Endothelial cell of umbilical vein (primary cell): ENCODE results near the gene ZMYM4. TPM values are rescaled to one million over a fixed set of nuclear protein-coding genes. Genes with fewer than 3 reads are reported as not detected.

Source experiments
- BruUV-seq: library from RNA; stranded (reverse); fragments of 400-500 nt; replicated peaks from 2 replicates; lab custom pipeline; 2021; lab: Mats Ljungman, UMichigan
- CTCF ChIA-PET: fragments of 300-600, 350-600 bp; sonication (Branson Sonifier 250); formaldehyde crosslinking; loops from one replicate; lab custom pipeline; 2021; ENCODE audit warnings: antibody characterized with exemption, inconsistent platforms; lab: Charles Lee
- POLR2A ChIA-PET: fragments of 300-600, 350-600 bp; sonication (Branson Sonifier 250); formaldehyde crosslinking; loops from one replicate; lab custom pipeline; 2021; ENCODE audit warnings: antibody characterized with exemption, inconsistent platforms; lab: Charles Lee
- DNase-seq: peaks from one replicate; pipeline ENCODE4 v3.0.0-alpha.2; 2011; ENCODE audit warnings: low read depth, low spot score
- FAIRE-seq: peaks from 2 replicates; lab custom pipeline; 2011; peaks lifted over from hg19 to GRCh38; lab: Jason Lieb, UNC
- H2AFZ ChIP-seq: 2 replicates; pipeline ENCODE4 v1.6.0; 2012; ENCODE audit warnings: low read depth, low read length, control low read depth, inconsistent platforms
- H3K27ac ChIP-seq: 2 replicates; pipeline ENCODE4 v1.5.1; 2011; ENCODE audit warnings: low read depth, mild to moderate bottlenecking, control low read depth, low read length, moderate library complexity; ENCODE audit not compliant: insufficient read depth
- H3K27me3 ChIP-seq, 2 experiments: 2 replicates each; pipeline versions ENCODE4 v1.6.0 to v1.6.1; 2011; ENCODE audit warnings: low read length in 2 of 2, mixed read lengths in 1 of 2; ENCODE audit not compliant: control insufficient read depth in 2 of 2, insufficient read depth in 2 of 2
- H3K36me3 ChIP-seq, 2 experiments: 2 replicates in 1 of 2; 3 replicates in 1 of 2; pipeline ENCODE4 v1.5.1; 2011; ENCODE audit warnings: low read length in 2 of 2, mild to moderate bottlenecking in 1 of 2, moderate library complexity in 1 of 2; ENCODE audit not compliant: control insufficient read depth in 2 of 2, insufficient read depth in 2 of 2; ENCODE audit errors: extremely low read depth in 1 of 2
- H3K4me1 ChIP-seq: 3 replicates; pipeline ENCODE4 v1.5.1; 2011; ENCODE audit warnings: mild to moderate bottlenecking, low read length; ENCODE audit not compliant: control insufficient read depth, insufficient read depth; ENCODE audit errors: extremely low read depth
- H3K4me2 ChIP-seq: 2 replicates; pipeline ENCODE4 v1.6.1; 2011; ENCODE audit warnings: low read length, control low read depth, mixed read lengths; ENCODE audit not compliant: insufficient read depth
- H3K4me3 ChIP-seq, 3 experiments: fragments of 200-600 bp in 1 of 3; sonication (generic), shearing (Covaris generic) in 1 of 3; replicated peaks in 1 of 3; 2 replicates each; pipeline ENCODE4 v1.5.1; 2011 to 2016; ENCODE audit warnings: control low read depth in 3 of 3, low read length in 3 of 3, mild to moderate bottlenecking in 2 of 3, inconsistent platforms in 1 of 3, low read depth in 1 of 3, moderate library complexity in 1 of 3; ENCODE audit not compliant: insufficient read depth in 1 of 3
- H3K79me2 ChIP-seq: 2 replicates; pipeline ENCODE4 v1.6.0; 2012; ENCODE audit warnings: low read length, inconsistent platforms; ENCODE audit not compliant: control insufficient read depth, insufficient read depth
- H3K9ac ChIP-seq: replicated peaks from 2 replicates; pipeline ENCODE3; 2011; ENCODE audit warnings: low read length, control low read depth; ENCODE audit not compliant: insufficient read depth; ENCODE audit errors: extremely low read depth
- H3K9me1 ChIP-seq: replicated peaks from 3 replicates; pipeline ENCODE4 v1.6.0; 2011; ENCODE audit warnings: mild to moderate bottlenecking, low read length; ENCODE audit not compliant: control insufficient read depth, insufficient read depth; ENCODE audit errors: extremely low read depth
- H3K9me3 ChIP-seq: replicated peaks from 2 replicates; pipeline ENCODE4 v1.5.1; 2012; ENCODE audit warnings: low read length, inconsistent platforms; ENCODE audit not compliant: control insufficient read depth, insufficient read depth
- H4K20me1 ChIP-seq: replicated peaks from 2 replicates; pipeline ENCODE3; 2011; ENCODE audit warnings: mild to moderate bottlenecking, low read length; ENCODE audit not compliant: control insufficient read depth, insufficient read depth; ENCODE audit errors: extremely low read depth
- CTCF ChIP-seq, 2 donors: IDR thresholded peaks; 1 replicate in 1 of 2; 2 replicates in 1 of 2; pipeline ENCODE4 v1.5.1; 2011; ENCODE audit warnings: low read length in 2 of 2, mild to moderate bottlenecking in 2 of 2, moderate library complexity in 2 of 2, control low read depth in 1 of 2, inconsistent platforms in 1 of 2, low read depth in 1 of 2; ENCODE audit not compliant: insufficient read depth in 1 of 2; ENCODE audit errors: extremely low read depth in 1 of 2
- EZH2 ChIP-seq: IDR thresholded peaks from 2 replicates; pipeline ENCODE4 v1.6.1; 2012; ENCODE audit warnings: borderline replicate concordance, low read depth, mild to moderate bottlenecking, moderate library complexity, low read length, inconsistent platforms; ENCODE audit not compliant: severe bottlenecking
- FOS ChIP-seq: IDR thresholded peaks from 2 replicates; pipeline ENCODE4 v1.6.1; 2011; ENCODE audit warnings: mild to moderate bottlenecking, low read length, moderate library complexity, borderline replicate concordance; ENCODE audit not compliant: insufficient read depth
- GATA2 ChIP-seq: IDR thresholded peaks from 2 replicates; pipeline ENCODE4 v1.7.0; 2011; ENCODE audit warnings: low read depth, mild to moderate bottlenecking, moderate library complexity, mixed read lengths, low read length; ENCODE audit not compliant: insufficient read length, insufficient read depth
- JUN ChIP-seq: IDR thresholded peaks from 2 replicates; pipeline ENCODE4 v1.6.1; 2011; ENCODE audit warnings: borderline replicate concordance, low read depth; ENCODE audit not compliant: insufficient read length, insufficient read depth
- MYC ChIP-seq: IDR thresholded peaks from one replicate; pipeline ENCODE4 v1.6.1; 2011; ENCODE audit warnings: mild to moderate bottlenecking, low read depth, low read length
- POLR2A ChIP-seq: IDR thresholded peaks from 2 replicates; pipeline ENCODE4 v1.6.1; 2012; ENCODE audit warnings: low read depth, mild to moderate bottlenecking, control low read depth, low read length
- POLR2AphosphoS5 ChIP-seq: IDR thresholded peaks from 2 replicates; pipeline ENCODE4 v1.6.1; 2012; ENCODE audit warnings: low read depth, mild to moderate bottlenecking, control low read depth, low read length, moderate library complexity; ENCODE audit not compliant: insufficient read depth
- dilution Hi-C: fragments of 300-500 bp; cut with MboI; formaldehyde crosslinking; loops from one replicate; pipeline ENCODE4 v1.15.0; 2019; ENCODE audit warnings: low sequenced_read_pairs; ENCODE audit not compliant: extremely low pct_ligation_motif_present
- intact Hi-C: fragments of 100-400 bp; cut with micrococcal nuclease; formaldehyde crosslinking; loops from one replicate; pipeline ENCODE4 v1.10.0; 2022
- polyA plus RNA-seq, 4 experiments: library from polyadenylated mRNA; depleted of rRNA in 3 of 4; stranded (reverse) in 3 of 4; unstranded in 1 of 4; fragments of >200 nt; gene quantifications; 2 replicates each; pipeline versions ENCODE4 v1.2.1 to v1.2.3, GENCODE V29; 2011 to 2012; ENCODE audit warnings: missing spikeins in 1 of 4
- total RNA-seq: library from RNA; stranded (reverse); gene quantifications from 2 replicates; pipeline ENCODE4 v1.2.3, GENCODE V29; 2021
- TF ChIP-seq, protein P1 (sequence below): IDR thresholded peaks from 2 replicates; pipeline ENCODE4 v1.6.1; 2011; ENCODE audit not compliant: insufficient read depth, insufficient read length

ZMYM4 gene
- total and polyA plus RNA-seq, 2 donors (not counting 3 experiments of a cell fraction or from before 2014, with no cell fraction given): 15.3 to 65.0 TPM

DNA sequence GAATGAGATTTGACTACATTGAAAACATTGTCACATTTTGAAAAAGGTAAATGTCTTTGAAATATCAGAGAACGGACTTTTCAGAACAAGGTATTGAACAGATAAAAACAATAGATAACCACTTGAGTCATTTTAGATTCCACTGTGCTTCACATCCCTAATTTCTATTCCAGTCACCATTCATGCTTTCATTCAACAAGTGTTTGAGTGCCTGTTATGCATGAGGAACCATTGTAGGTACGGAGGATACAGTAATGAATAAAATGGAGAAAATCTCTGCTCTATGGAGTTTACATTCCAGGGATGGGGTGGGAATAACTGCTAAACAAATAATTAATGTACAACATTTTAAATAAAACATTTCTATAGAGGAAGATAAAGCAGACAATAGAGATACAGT is 26.3 kb downstream of the ZMYM4 start:
- intact Hi-C loops (loop anchor here (10.0 kb wide), 1 partner anchor 440 kb away; the partner anchor contains the start of gene SMIM12), dilution Hi-C loops (no loop called here)
- Histone ChIP-seq H4K20me1 (no peaks in the 10 kb centered on the region), H3K36me3 (peaks cover 0 to 3% of the 10 kb centered on the region in 2 experiments), H3K27me3 (no peaks in the 10 kb centered on the region), H3K9ac (no peak overlapping the region), H3K4me1 (no peaks in the 10 kb centered on the region), H3K27ac (no peak overlapping the region), H3K79me2 (peaks cover 33% of the 10 kb centered on the region), H2AFZ (no peak overlapping the region), H3K4me3 (no peak overlapping the region), H3K4me2 (no peak overlapping the region), H3K9me3 (no peaks in the 10 kb centered on the region), H3K9me1 (no peaks in the 10 kb centered on the region)
- ChIA-PET CTCF (no interaction called here), POLR2A (no interaction called here)
- no TSS peak for BruUV-seq
- TF ChIP-seq CTCF (IDR thresholded peaks at IDR 0.05; ENCODE audit: extremely low read depth in 1 of 2, insufficient read depth in 1 of 2, low read depth in 1 of 2, low read length in 2 of 2): no peak
- no peak for TF ChIP-seq MYC
- TF ChIP-seq JUN: no peak
- no peak for TF ChIP-seq GATA2
- TF ChIP-seq, protein P1, sequence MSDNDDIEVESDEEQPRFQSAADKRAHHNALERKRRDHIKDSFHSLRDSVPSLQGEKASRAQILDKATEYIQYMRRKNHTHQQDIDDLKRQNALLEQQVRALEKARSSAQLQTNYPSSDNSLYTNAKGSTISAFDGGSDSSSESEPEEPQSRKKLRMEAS: no peak
- no peak for TF ChIP-seq FOS
- no peak for TF ChIP-seq POLR2A
- no peak for TF ChIP-seq POLR2AphosphoS5
- TF ChIP-seq EZH2: no peak
- FAIRE-seq: no peak
- no peak for DNase-seq
